ENCODE data around the gene ACSM6.
"Not testable (repeated sequence)": the region's sequence is repeated elsewhere in the genome, so short reads cannot be mapped to it uniquely, and the experiment has no call there.

ACSM6 gene

DNA sequence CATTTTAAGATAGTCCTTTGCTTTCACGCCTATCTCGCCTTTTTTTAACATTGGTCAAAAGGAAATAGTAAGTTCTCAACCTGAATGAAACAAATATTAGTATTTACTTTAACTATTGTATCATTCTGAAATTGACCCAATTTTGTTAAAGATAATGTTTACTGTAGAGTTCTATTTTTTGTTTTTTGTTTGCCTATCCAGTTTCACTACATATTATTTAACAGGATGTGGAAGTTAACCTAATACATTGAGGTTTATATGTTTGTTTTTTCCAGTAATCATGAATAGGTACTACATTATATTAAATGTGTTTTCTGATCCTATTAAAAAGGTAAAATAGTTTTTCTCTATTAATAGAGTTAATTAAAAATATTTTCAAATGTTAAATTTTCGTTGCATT lies 26.5 kb downstream of the ACSM6 start:
- no peak for DNase-seq

DNA sequence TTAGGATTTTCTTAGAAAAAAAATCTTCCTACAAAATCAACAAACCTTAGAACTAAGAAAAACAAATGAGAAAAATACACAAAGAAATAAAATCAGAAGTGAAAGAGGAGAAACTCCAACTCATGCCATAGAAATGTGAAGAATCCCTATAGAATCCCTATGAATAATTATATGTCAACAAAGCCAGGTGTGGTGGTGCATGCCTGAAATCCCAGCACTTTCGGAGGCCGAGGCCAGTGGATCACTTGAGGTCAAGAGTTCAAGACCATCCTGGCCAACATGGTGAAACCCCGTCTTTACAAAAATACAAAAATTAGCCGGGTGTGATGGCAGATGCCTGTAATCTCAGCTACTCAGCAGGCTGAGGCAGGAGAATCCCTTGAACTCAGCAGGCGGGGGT lies 27.1 kb downstream of the ACSM6 start:
- DNase-seq: no peak

GRCh38 chr10:95225136-95225535 lies 31.1 kb downstream of the ACSM6 start:
- no peak for DNase-seq

- DNase-seq: not testable (repeated sequence)
Measured at GRCh38 chr10:95228934-95229723, 35.1 kb downstream of the ACSM6 start.

DNA sequence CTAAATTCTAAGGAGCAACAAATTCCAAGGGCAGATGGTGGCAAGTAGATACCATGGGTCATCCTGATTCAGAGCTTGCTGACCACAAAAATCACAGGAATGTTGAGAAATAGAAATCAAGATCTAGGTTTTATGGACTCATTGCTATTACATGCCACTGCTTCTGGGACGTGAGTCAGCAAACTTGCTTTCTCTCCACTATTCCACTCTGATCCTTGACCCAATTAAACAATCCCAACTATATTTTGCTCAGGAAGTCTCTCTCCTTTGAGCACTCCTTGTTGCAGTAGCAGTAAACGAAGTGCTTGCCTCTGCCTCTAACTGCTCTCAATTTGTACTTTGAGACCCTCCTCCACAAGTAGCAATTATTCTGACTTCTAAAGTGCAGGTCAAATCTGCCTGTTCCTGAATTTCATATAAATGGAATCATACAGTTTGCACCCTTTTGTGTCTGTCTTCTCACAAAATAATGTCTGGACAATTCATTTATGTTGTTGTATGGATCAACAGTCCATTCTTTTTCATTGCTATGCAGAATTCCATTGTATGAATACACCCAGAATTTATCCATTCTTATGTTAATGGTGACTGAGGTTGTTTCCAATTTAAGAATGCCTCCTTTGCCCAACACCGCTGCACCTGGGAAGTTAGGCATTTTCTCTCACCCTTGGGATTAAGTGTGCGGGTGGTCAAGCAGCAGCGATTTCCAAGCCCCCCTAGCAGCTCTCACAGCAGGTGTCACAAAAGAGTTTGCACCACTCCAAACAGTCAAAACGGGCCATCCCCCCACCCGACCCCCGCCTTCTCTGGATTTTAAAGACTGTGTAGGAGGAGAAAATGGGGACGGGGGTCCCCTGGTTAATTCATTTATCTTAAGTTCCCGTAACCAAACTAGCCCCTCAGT lies 35.9 kb downstream of the ACSM6 start:
- no peak for DNase-seq

GRCh38 chr10:95230677-95231586 lies 36.9 kb downstream of the ACSM6 start:
- not testable (repeated sequence) for DNase-seq

- no peak for DNase-seq
Measured at GRCh38 chr10:95233377-95234034, 39.5 kb downstream of the ACSM6 start.

DNA sequence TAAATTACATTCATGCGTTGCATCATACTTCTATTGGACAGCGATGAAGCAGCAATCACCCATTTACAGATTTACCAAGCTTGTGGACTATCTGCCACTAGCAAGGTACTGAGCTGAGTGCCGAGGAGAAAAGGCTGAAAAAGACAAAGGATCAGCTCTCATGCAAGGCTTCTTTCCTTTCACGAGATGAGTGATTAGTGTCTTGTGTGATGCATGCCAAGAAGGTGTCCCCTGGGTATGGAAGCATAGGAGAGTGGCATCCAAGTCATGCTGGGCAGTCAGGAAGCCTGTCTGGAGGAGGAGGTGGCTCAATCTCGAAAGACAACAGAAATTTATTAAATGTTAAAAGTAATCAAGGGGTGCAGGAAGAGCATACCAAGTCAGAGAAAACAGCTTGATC lies 40.9 kb downstream of the ACSM6 start:
- DNase-seq: no peak

DNA sequence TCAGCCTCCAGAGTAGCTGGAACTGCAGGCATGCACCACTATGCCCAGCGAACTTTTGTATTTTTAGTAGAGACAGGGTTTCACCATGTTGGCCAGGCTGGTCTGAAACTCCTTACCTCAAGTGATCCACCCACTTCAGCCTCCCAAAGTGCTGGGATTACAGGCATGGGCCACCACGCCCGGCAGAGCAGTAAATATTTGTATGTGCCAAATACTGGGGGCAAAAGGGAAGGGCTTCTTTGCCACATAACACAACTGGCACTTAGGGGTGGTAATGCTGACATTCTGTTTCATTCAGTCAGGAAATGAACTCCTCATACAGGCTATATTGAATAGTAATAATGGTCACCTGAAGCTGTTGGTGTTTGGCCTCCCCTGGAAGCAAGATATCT lies 41.6 kb downstream of the ACSM6 start:
- DNase-seq: no peak

DNA sequence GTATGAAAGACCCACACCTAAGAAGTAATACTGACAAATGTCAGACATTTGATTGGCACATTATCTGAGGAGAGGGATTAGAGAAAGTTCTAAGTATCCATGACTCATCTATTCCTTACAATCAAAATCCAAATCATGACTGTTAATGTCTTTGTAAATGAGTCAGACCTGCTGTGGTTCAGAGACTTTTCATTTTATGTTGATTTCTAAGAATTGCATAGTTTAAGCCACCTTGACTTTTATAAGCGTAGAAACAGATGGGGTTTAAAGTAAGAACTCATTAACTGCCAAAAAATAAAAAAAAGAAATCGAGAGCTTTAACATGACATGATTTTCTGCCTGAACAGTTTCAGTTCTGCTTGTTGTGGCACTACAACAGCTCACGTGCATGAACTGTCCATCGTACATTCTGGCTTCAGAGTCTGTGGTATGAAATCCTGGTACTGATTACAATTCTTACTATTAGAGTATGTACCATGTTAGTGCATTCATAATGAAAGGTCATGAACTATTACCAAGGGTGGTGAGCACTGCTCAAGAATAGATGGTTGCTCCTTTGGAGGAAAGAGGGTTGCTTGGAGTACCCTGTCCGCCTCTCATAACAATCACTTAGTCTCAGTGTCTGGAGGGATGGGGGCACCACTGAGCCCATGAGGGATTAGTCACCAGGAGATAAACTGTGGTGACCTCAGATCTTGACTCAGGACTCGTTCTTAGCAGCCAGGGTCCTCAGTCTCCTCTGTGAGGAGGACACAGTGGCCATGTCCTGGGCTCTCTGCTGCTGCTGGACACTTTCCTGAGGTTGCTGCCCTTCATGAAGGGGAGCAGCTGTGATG lies 42.2 kb downstream of the ACSM6 start:
- DNase-seq: no peak

DNA sequence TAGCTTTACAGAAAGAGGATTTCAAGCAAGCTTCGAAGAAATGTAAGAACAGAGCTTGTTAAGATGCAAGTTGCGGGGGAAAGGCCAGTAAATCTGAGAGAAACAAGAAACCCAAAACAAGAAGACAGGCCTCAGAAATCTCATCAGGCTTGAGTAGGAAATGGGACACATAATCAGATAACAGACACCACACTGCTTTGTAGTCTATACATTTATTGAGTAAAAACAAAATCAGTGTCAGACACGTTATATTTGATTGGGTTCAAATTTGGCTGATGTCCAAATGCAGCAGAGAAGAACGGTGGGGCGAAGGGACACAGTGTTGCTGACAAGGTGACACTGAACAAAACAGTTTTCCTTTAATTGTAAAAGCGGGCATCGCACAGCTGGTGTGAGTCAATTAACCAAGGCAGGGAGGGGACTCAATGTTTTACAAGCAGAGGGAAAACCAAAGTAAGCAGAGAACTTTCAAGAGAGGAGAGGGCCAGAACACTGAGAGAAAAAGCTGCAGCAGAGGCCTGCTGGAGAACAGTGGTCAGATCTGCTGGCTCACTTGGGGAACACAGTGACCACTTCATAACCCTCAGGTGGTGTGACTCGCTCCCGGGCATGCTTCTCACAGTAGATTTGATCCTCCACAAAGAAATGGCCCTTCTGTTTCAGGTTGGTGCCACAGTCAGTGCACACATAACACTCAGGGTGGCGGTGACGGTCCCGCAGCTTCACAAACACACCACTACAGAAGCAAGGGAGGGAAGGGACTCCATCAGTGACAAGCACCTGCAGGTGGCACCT lies 43.5 kb downstream of the ACSM6 start:
- no peak for DNase-seq

DNA sequence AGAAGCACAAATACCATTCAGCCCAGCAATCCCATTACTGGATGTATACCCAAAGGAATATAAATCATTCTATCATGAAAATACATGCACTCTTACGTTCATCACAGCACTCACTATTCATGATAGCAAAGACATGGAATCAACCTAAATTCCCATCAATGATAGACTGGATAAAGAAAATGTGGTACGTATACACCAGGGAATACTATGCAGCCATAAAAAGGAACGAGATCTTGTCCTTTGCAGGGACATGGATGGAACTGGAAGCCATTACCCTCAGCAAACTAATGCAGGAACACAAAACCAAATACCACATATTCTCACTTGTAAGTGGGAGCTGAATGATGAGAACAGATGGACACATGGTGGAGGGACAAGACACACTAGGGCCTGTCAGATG lies 46.1 kb downstream of the ACSM6 start:
- not testable (repeated sequence) for DNase-seq

DNA sequence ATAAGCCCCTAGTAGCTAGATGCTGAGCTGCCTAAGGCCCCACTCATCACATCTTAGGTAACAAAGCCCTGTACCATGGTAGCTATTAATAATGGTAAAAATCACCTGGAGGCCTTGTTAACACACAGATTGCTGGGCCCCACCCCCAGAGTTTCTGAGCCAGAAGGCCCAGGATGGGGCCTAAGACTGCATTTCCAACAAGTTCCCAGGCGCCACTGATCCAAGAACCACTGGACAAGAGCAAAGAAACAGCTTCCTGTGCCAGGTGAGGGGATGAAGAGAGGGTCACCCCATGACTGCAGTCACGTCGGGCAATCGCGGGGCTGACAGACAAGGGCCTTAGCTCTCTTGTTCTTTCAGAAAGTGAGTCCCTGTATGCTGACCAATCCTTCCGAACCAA lies 46.8 kb downstream of the ACSM6 start:
- no peak for DNase-seq

GRCh38 chr10:95241533-95241932 lies 47.5 kb downstream of the ACSM6 start:
- peak; percentile 75 for DNase-seq

- peak; percentile 13 for DNase-seq
Measured at GRCh38 chr10:95242581-95243317, 48.7 kb downstream of the ACSM6 start.

DNA sequence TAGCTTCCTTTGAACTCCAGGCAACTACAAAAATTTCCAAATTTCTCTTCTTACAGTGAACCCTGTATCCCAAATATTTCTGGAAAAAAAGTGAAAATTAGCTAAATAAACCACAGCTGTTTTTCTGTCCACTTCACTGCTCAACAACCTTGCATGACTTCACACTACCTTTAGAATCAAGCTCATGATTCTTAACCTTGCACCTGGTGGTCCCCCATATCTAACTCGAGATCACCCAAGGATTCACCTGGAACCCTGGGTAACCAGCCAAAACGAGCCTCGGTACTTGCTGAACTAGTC lies 49.2 kb downstream of the ACSM6 start:
- no peak for DNase-seq

GRCh38 chr10:95244152-95244551 lies 50.1 kb downstream of the ACSM6 start:
- no peak for DNase-seq

DNA sequence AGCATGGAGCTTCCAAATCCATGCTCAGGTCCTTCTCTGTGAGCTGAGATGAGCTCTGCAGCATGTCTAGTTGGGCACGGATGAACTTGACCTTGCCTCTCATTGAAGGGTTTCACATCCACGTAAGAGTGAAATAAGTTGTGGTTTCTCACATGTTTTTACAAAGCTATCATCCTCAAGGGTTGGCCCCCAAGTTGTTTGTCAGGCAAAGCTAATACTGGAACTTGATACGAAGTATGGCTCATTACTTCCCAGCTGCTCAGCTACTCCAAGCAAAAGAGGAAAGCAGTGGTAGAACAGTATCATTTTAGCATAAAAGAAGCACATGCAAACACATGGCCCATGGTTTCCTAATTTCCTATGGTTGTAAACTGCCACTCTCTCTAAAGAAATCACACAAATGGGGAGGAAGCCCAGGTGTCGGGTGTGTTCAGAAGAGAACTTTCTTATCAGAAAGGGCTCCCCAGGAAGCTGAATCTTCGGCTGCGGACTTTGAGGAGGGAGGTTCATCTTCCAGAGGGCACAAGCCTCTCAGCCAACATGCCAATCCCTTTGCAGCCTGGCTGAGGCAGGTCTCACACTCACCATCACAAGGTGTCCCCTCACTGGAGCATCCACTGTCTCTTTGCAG lies 51.5 kb downstream of the ACSM6 start:
- DNase-seq: no peak

- DNase-seq: peak; percentile 7
Measured at GRCh38 chr10:95246582-95247051, 52.6 kb downstream of the ACSM6 start.
